CD4-positive, alpha-beta T cell treated with Interferon gamma for 1 hour (primary cell): Measurements from ENCODE around the gene FOXJ2.
"Not testable (repeated sequence)": the region's sequence is repeated elsewhere in the genome, so short reads cannot be mapped to it uniquely, and the experiment has no call there.

Experiments used
- DNase-seq: peaks from one replicate; pipeline ENCODE4 v3.0.0-alpha.2; 2020

FOXJ2 gene

DNA sequence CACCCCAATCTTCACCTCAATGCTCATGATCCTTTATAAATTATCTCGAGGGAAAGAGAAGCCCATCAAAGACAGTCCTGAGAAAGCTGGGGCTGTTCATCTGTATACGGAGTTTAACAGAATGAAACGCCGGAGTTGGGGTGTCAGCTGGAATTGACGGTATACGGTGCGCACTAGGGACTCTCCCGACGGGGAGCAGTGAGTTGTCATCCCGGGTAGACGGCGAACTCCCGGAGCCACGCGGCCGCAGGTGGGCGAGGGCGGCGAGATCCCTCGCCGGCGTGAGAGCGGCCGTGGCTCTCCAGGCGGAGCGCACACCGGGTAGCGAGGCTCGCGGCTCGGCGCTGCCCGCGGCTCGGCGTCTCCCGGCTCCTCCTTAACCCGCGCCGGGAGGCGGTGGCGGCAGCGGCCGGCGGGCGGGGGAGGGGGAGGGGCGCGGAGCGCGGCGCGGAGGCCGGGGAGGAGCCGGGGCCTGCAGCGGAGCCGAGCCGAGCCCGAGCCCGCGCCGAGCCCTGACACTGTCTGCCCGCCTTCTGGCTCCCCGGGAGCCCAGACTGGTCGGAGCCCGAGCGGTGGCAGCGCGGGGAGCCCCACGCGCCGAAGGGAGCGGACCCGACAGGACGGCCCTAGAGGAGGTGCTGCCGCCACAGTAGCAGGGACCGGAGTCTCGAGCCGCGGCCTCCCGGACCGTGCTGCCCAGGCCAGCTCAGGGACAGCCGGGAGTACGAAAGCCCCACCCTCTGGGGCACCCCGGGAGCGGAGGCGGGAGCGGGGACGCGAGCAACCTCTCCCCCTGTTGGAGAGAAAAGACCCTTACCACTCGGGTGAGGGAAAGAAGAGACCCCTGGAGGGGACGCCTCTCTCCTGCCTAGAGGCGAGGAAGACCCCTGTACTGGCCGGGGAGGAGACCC, at the start of gene FOXJ2:
Gene FOXJ2, plus strand, starts transcription at position 475 of the 911 bp plus-strand sequence. CDS start 7,117 bp downstream, outside the sequence.
- peak; percentile 80 for DNase-seq

GRCh38 chr12:7983019-7983418, 49.5 kb upstream of the FOXJ2 start:
- DNase-seq: not testable (repeated sequence)

GRCh38 chr12:7983460-7983859, 49.1 kb upstream of the FOXJ2 start:
- DNase-seq: not testable (repeated sequence)

DNA sequence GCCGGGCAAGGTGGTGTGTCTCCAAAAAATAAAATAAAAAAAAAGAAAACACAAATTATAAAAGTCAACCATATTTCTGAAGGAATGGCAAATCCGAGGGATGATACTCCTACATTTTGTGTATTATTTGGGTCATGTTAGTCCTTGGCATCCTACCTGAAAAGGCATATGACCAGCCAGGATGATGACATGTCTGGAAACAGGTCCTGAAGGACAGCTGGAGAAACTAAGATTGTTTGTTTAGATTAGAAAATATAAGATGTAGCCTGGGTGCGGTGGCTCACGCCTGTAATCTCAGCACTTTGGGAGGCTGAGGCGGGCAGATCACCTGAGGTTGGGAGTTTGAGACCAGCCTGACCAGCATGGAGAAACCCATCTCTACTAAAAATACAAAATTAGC, 47.6 kb upstream of the FOXJ2 start:
- no peak for DNase-seq

DNA sequence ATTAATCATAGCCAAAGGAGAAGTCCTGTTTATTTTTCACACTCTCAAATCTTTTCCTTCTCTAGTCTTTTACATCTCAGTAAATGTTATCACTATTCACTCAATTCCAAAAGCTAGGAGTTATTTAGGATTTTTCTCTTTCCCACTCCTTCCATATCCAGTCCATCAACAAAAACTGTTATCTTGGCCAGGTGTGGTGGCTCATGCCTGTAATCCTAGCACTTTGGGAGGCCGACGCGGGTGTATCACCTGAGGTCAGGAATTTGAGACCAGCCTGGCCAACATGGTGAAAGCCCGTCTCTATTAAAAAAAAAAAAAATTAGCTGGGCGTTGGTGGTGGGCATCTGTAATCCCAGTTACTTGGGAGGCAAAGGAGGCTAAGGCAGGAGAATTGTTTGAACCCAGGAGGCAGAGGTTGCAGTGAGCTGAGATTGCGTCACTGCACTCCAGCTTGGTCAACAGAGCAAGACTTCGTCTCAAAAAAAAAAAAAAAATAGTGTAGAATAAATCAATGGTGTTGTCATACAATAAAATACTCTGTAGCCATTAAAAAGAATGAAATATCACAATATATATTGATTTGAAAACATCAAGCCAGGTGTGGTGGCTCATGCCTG, 46.6 kb upstream of the FOXJ2 start:
- DNase-seq: no peak

GRCh38 chr12:7989827-7990491, 42.6 kb upstream of the FOXJ2 start:
- peak; percentile 79 for DNase-seq

- DNase-seq: no peak
Measured at GRCh38 chr12:7991535-7991934, 41.0 kb upstream of the FOXJ2 start.

- no peak for DNase-seq
Measured at GRCh38 chr12:7994731-7995205, 37.7 kb upstream of the FOXJ2 start.

DNA sequence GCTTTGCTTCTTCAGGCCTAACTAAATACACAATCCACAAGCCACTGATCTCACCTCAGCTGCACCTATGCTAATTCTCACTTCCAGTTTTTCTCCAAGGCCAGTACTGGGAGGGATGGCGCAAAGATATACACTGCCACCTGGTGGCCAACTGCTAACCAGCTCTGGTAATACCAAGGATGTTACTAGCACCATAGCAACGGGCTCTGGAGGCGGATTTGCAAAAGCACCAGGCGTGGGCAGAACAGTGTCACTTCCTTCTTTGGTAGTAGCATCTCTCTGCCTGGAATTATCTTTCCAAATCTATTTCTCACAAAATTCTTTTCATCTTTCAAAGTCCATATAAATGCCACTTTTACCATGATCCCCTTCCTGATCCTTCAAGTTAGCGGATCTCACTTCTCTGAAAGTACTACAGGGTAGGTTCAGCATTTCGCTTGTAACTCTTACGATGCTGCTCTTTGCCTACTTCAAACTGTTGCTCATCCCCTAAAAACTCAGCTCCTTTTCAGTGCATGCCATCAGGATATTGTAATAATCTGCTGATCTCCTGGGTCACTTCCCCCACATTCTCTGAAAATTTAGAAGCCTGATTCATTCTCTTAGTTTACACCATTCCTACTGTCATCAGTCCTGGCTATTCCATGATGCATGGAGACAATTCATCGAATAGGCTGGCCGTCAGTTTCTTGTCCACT, 37.1 kb upstream of the FOXJ2 start:
- DNase-seq: peak; percentile 90

GRCh38 chr12:8000827-8001226, 31.7 kb upstream of the FOXJ2 start:
- not testable (repeated sequence) for DNase-seq

- not testable (repeated sequence) for DNase-seq
Measured at GRCh38 chr12:8001496-8001895, 31.0 kb upstream of the FOXJ2 start.

- not testable (repeated sequence) for DNase-seq
Measured at GRCh38 chr12:8004897-8005296, 27.6 kb upstream of the FOXJ2 start.

GRCh38 chr12:8011331-8011730, 21.2 kb upstream of the FOXJ2 start:
- no peak for DNase-seq

DNA sequence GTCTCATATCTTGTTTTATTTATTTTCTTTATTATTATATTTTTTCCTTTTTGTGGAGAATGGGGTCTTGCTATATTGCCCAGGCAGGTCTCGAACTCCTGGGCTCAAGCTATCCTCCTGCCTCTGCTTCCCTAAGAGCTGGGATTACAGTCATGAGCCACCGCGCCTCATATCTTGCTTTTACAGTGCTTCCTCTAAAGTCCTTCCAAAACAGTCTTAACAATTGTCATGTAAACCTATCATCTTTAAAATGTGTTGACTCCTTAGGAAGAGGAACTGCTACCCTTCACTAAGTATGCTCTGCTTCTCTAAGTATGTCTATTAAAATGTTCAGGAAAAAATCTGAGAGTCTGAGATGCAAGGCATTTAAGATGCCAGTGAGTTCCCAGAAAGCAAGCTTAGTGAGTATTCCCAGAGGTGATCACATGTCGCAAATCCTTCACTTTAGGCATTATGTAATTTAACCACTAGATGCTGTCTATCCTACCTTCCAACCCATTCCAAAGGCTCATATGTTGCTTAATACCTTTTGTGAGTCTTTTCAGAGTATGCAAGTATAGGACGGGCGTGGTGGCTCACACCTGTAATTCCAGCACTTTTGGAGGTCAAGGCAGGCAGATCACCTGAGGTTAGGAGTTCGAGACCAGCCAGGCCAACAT, 19.7 kb upstream of the FOXJ2 start:
- DNase-seq: no peak

DNA sequence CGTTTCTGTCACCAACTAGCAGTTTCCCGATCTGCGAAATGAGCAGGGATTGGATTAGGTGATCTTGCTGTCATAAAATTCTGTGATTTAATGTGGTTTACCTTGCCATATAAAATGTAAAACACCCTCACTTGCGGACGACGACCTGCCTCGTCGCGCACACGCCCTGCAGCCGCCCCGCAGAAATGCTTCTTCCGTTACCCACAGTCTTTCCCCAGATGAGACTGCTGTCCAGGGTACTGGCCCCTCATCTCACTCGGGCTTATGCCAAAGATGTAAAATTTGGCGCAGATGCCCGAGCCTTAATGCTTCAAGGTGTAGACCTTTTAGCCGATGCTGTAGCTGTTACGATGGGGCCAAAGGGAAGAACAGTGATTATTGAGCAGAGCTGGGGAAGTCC, 17.7 kb upstream of the FOXJ2 start:
- no peak for DNase-seq

DNA sequence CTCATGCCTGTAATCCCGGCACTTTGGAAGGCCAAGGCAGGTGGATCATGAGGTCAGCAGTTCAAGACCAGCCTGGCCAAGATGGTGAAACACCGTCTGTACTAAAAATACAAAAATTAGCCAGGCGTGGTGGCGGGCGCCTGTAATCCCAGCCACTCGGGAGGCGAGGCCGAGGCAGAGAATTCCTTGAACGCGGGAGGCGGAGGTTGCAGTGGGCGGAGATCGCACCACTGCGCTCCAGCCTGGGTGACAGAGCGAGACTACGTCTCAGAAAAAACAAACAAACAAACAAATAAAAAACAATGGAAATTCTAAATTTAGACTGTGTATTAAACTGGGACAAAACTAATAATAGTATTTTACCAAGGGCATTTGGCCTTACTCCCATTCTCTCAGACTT, 14.3 kb upstream of the FOXJ2 start:
- DNase-seq: not testable (repeated sequence)

DNA sequence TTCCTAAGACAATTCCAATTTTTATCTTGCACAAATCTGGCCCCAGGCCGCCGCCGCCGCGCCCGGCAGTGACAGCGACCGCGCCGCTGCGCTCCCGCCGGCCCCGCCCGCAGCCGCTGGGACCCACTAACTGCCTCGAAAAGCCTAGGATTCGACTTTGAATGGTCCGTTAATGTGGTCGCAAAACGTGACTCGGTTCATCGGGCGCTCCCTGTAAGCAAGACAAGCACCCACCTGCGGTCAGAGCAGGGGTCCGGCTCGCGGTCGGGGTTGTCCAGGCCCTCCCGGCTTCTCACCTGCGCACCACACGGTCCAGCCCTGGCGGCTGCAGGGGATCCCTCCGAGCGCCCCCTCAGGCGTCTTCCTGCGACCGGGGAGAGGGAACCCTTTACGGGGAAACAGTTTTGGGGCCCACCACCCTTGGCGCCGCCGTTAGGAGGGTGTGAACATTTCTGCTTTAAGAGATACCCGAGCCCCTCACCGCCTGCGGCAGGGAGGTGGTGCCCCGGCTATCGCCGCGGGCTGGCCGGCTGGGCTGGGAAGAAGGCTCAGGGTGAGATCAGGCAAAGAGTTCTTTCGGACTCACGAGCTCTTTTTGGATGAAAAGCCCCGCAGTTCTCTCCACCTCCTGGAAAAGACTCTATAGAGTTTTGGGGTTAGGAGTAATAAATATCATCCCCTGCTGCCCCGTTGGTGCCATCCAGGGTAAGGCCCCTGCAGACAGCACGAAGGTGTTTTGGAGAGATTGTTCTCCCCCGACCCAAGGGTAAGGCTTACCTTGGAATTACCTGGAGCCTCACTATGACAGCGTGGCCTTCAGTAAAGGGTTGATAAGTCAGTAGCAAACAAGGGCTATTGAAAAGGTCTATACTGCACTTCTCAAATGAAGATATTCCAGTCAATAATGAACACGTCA, 13.6 kb upstream of the FOXJ2 start:
- DNase-seq: no peak

- DNase-seq: peak; percentile 97
Measured at GRCh38 chr12:8026291-8026900, 6.1 kb upstream of the FOXJ2 start.

- DNase-seq: no peak
Measured at GRCh38 chr12:8027856-8028255, 4.7 kb upstream of the FOXJ2 start.

GRCh38 chr12:8028267-8028666, 4.2 kb upstream of the FOXJ2 start:
- DNase-seq: no peak

- no peak for DNase-seq
Measured at GRCh38 chr12:8030189-8030588, 2.3 kb upstream of the FOXJ2 start.
